Duodenal mucosa (tissue), 2 donors: ENCODE results near the gene SYDE1.
A peak's percentile ranks its signal among the peaks of the same experiment; 100 is the strongest.

Experiments used
- H3K27ac ChIP-seq: one replicate; pipeline ENCODE4 v1.7.0; 2013; ENCODE audit warnings: low read depth, low read length
- H3K27me3 ChIP-seq, 2 donors: one replicate each; pipeline ENCODE4 v1.7.0; 2013; ENCODE audit warnings: low read length in 2 of 2, control low read depth in 1 of 2; ENCODE audit not compliant: insufficient read depth in 2 of 2, control insufficient read depth in 1 of 2
- H3K36me3 ChIP-seq, 2 donors: one replicate each; pipeline ENCODE4 v1.7.0; 2013; ENCODE audit warnings: low read length in 2 of 2, control low read depth in 1 of 2; ENCODE audit not compliant: insufficient read depth in 2 of 2, control insufficient read depth in 1 of 2
- H3K4me1 ChIP-seq, 2 donors: one replicate each; pipeline ENCODE4 v1.7.0; 2013; ENCODE audit warnings: low read length in 2 of 2, control low read depth in 1 of 2; ENCODE audit not compliant: insufficient read depth in 2 of 2, control insufficient read depth in 1 of 2
- H3K4me3 ChIP-seq, 2 donors: one replicate each; pipeline ENCODE4 v1.7.0; 2013; ENCODE audit warnings: low read length in 2 of 2, low read depth in 1 of 2
- H3K9ac ChIP-seq, 2 donors: one replicate each; pipeline ENCODE4 v1.7.0; 2013; ENCODE audit warnings: low read length in 2 of 2, low read depth in 1 of 2
- H3K9me3 ChIP-seq, 2 donors: one replicate each; pipeline ENCODE4 v1.7.0; 2013; ENCODE audit warnings: low read length in 2 of 2, control low read depth in 1 of 2; ENCODE audit not compliant: control insufficient read depth in 1 of 2

SYDE1 gene

GRCh38 chr19:15124572-15125231 is 17.5 kb downstream of the SYDE1 start:
- H3K27ac ChIP-seq: peak overlapping the region; percentile 98
- H3K4me3 ChIP-seq: peak overlapping the region; percentile 76 to 91
- H3K9me3 ChIP-seq: no peaks in the 10 kb centered on the region
- peak overlapping the region; percentile 87 to 94 for H3K9ac ChIP-seq
- no peaks in the 10 kb centered on the region for H3K27me3 ChIP-seq
- H3K36me3 ChIP-seq: peaks cover 16 to 29% of the 10 kb centered on the region in 2 donors
- H3K4me1 ChIP-seq: peaks cover 10 to 14% of the 10 kb centered on the region in 2 donors

GRCh38 chr19:15125232-15126067 is 18.2 kb downstream of the SYDE1 start:
- Histone ChIP-seq H3K36me3 (peaks cover 9 to 22% of the 10 kb centered on the region in 2 donors), H3K27me3 (no peaks in the 10 kb centered on the region), H3K9me3 (no peaks in the 10 kb centered on the region), H3K27ac (peak overlapping the region; percentile 98), H3K4me1 (peaks cover 10 to 14% of the 10 kb centered on the region in 2 donors), H3K9ac (peak overlapping the region; percentile 87 to 94), H3K4me3 (peak overlapping the region; percentile 76 to 91)

GRCh38 chr19:15126131-15126910 is 19.1 kb downstream of the SYDE1 start:
- Histone ChIP-seq H3K27me3 (no peaks in the 10 kb centered on the region), H3K27ac (no peak overlapping the region), H3K4me3 (peak overlapping the region in 1 of 2 donors; percentile 76), H3K9ac (no peak overlapping the region), H3K36me3 (peaks cover under 1 to 14% of the 10 kb centered on the region in 2 donors), H3K9me3 (no peaks in the 10 kb centered on the region), H3K4me1 (peaks cover 10 to 14% of the 10 kb centered on the region in 2 donors)

GRCh38 chr19:15128162-15128770 is 21.1 kb downstream of the SYDE1 start:
- Histone ChIP-seq H3K27me3 (no peaks in the 10 kb centered on the region), H3K9me3 (no peaks in the 10 kb centered on the region), H3K27ac (no peak overlapping the region), H3K9ac (no peak overlapping the region), H3K4me1 (peaks cover 10 to 14% of the 10 kb centered on the region in 2 donors), H3K36me3 (peaks cover 0 to under 1% of the 10 kb centered on the region in 2 donors), H3K4me3 (no peak overlapping the region)

GRCh38 chr19:15129856-15130585 is 22.8 kb downstream of the SYDE1 start:
- H3K27me3 ChIP-seq: no peaks in the 10 kb centered on the region
- no peak overlapping the region for H3K9ac ChIP-seq
- H3K27ac ChIP-seq: no peak overlapping the region
- H3K36me3 ChIP-seq: no peaks in the 10 kb centered on the region
- H3K9me3 ChIP-seq: no peaks in the 10 kb centered on the region
- H3K4me1 ChIP-seq: no peaks in the 10 kb centered on the region
- H3K4me3 ChIP-seq: no peak overlapping the region

GRCh38 chr19:15136234-15136954 is 29.2 kb downstream of the SYDE1 start:
- Histone ChIP-seq H3K4me1 (no peaks in the 10 kb centered on the region), H3K9ac (no peak overlapping the region), H3K36me3 (no peaks in the 10 kb centered on the region), H3K4me3 (no peak overlapping the region), H3K27me3 (no peaks in the 10 kb centered on the region), H3K9me3 (no peaks in the 10 kb centered on the region), H3K27ac (no peak overlapping the region)

- H3K9me3 ChIP-seq: no peaks in the 10 kb centered on the region
- H3K9ac ChIP-seq: no peak overlapping the region
- H3K27ac ChIP-seq: no peak overlapping the region
Measured at GRCh38 chr19:15137777-15138176, 30.6 kb downstream of the SYDE1 start.

GRCh38 chr19:15138427-15138826 is 31.2 kb downstream of the SYDE1 start:
- H3K4me3 ChIP-seq: no peak overlapping the region
- H3K9me3 ChIP-seq: no peaks in the 10 kb centered on the region
- no peak overlapping the region for H3K27ac ChIP-seq
- H3K36me3 ChIP-seq: no peaks in the 10 kb centered on the region
- H3K4me1 ChIP-seq: no peaks in the 10 kb centered on the region
- no peaks in the 10 kb centered on the region for H3K27me3 ChIP-seq
- no peak overlapping the region for H3K9ac ChIP-seq

More at GRCh38 chr19:15137777-15138176, 30.6 kb downstream of the SYDE1 start:
- Histone ChIP-seq H3K4me1 (no peaks in the 10 kb centered on the region), H3K36me3 (no peaks in the 10 kb centered on the region), H3K27me3 (no peaks in the 10 kb centered on the region), H3K4me3 (no peak overlapping the region)

GRCh38 chr19:15141143-15141542 is 33.9 kb downstream of the SYDE1 start:
- no peaks in the 10 kb centered on the region for H3K27me3 ChIP-seq
- no peaks in the 10 kb centered on the region for H3K36me3 ChIP-seq
- no peaks in the 10 kb centered on the region for H3K9me3 ChIP-seq
- no peaks in the 10 kb centered on the region for H3K4me1 ChIP-seq
- H3K9ac ChIP-seq: no peak overlapping the region
- H3K27ac ChIP-seq: no peak overlapping the region
- no peak overlapping the region for H3K4me3 ChIP-seq
